T-helper 1 cell treated with Interleukin-12 subunit alpha and Interleukin-12 subunit beta and Interleukin-4 antibody, amounts not matched to agents 30 μg/mL and 1 μg/mL, for 36 hours (primary cell): Measurements from ENCODE around the gene TULP4.
"Not testable (repeated sequence)": the region's sequence is repeated elsewhere in the genome, so short reads cannot be mapped to it uniquely, and the experiment has no call there.

ENCODE experiments used
- H3K27ac Mint-ChIP-seq: one replicate; pipeline ENCODE4 v1.8.0; 2021; ENCODE audit warnings: mild to moderate bottlenecking, mixed read lengths
- H3K27me3 Mint-ChIP-seq: one replicate; pipeline ENCODE4 v1.8.0; 2021; ENCODE audit warnings: low read depth, mixed read lengths
- H3K36me3 Mint-ChIP-seq: one replicate; pipeline ENCODE4 v1.8.0; 2021; ENCODE audit warnings: low read depth, mixed read lengths
- H3K4me1 Mint-ChIP-seq: one replicate; pipeline ENCODE4 v1.8.0; 2021; ENCODE audit warnings: low read depth, mixed read lengths
- H3K4me3 Mint-ChIP-seq: one replicate; pipeline ENCODE4 v1.8.0; 2021; ENCODE audit warnings: mild to moderate bottlenecking, moderate library complexity, mixed read lengths
- H3K9me3 Mint-ChIP-seq: one replicate; pipeline ENCODE4 v1.8.0; 2021; ENCODE audit warnings: mixed read lengths

Gene TULP4

DNA sequence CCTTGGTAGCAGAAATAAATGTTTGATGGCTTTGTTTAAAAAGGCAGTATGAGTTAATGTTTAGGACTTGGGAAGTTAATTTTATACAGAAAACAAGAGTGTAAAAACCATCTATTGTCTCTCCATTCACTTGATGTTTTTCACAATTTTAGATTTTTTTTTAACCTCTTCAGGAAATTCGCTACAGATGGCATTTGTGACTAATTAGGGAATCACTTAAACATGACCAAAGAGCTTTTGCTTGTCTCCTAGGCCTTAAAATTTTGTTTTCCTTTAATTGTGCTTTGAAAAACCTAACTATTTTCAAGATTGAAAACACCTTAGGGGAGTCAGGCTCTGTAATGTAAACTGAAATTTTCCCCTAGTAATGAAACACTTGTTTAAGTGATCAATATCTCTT, 17.3 kb downstream of the TULP4 start:
- H3K4me3 Mint-ChIP-seq = no peak overlapping the region
- H3K4me1 Mint-ChIP-seq = peaks cover 9% of the 10 kb centered on the region
- H3K27ac Mint-ChIP-seq = no peak overlapping the region
- peaks cover 10% of the 10 kb centered on the region for H3K36me3 Mint-ChIP-seq
- no peaks in the 10 kb centered on the region for H3K27me3 Mint-ChIP-seq
- peaks cover 11% of the 10 kb centered on the region for H3K9me3 Mint-ChIP-seq

DNA sequence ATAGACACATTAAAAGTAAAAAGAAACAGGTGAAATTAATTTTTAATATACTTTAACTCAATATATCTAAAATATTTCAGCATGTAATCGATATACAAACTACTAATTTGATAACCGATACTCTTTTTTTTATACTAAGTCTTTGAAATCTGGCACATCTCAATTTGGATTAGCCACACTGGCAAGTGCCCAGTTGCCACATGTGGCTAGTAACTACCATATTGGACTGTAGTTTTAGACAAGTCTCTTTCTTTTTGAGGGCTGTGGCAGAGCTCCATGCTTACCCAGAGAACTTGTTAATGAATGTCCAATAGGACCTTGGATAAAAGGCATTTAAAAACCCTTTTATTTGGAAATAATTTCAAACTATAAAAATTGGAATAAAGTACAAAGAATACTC, 17.8 kb downstream of the TULP4 start:
- H3K27ac Mint-ChIP-seq = no peak overlapping the region
- peaks cover 7% of the 10 kb centered on the region for H3K4me1 Mint-ChIP-seq
- H3K27me3 Mint-ChIP-seq = no peaks in the 10 kb centered on the region
- no peak overlapping the region for H3K4me3 Mint-ChIP-seq
- peaks cover 11% of the 10 kb centered on the region for H3K9me3 Mint-ChIP-seq
- peaks cover 10% of the 10 kb centered on the region for H3K36me3 Mint-ChIP-seq

DNA sequence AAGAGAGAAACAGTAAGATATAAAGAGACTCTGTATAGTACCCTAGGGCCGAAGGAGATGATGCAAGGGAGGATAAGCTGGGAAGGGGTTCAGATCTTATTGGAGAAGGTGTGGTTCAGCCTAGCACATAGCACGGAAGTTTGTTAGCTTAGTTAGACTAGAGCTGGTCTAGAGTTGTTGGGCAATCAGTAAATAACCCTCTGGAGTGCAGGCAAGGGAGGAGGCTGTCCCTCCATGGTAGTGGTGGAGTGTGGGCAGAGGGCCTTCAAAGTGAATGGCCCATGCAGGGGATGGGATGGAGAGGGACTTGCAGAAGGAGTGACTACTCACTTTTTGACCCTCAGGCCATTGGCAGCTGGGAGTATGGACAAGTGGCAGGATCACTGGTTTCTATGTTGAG, 20.0 kb downstream of the TULP4 start:
- H3K4me1 Mint-ChIP-seq = peaks cover 5% of the 10 kb centered on the region
- no peak overlapping the region for H3K27ac Mint-ChIP-seq
- peaks cover 10% of the 10 kb centered on the region for H3K36me3 Mint-ChIP-seq
- H3K9me3 Mint-ChIP-seq = peaks cover 11% of the 10 kb centered on the region
- no peaks in the 10 kb centered on the region for H3K27me3 Mint-ChIP-seq
- H3K4me3 Mint-ChIP-seq = no peak overlapping the region

DNA sequence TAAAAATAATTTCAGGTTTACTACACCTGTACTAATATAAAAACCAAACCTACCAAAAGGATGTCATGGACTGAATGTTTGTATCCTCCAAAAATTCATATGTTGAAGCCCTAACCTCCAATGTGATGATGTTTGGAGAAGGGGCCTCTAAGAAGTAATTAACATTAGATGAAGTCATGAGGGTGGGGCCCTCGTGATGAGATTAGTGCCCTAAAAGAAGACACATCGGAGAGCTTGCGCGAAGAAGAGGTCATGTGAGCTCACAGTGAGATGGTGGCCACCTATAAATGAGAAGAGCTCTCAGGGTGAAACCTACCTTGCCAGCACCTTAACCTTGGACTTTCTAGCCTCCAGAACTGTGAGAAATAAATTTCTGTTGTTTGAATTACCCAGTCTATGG, 20.8 kb downstream of the TULP4 start:
- Mint-ChIP-seq H3K4me3 (no peak overlapping the region), H3K27me3 (no peaks in the 10 kb centered on the region), H3K9me3 (peaks cover 11% of the 10 kb centered on the region), H3K36me3 (peaks cover 10% of the 10 kb centered on the region), H3K27ac (no peak overlapping the region), H3K4me1 (peaks cover 2% of the 10 kb centered on the region)

DNA sequence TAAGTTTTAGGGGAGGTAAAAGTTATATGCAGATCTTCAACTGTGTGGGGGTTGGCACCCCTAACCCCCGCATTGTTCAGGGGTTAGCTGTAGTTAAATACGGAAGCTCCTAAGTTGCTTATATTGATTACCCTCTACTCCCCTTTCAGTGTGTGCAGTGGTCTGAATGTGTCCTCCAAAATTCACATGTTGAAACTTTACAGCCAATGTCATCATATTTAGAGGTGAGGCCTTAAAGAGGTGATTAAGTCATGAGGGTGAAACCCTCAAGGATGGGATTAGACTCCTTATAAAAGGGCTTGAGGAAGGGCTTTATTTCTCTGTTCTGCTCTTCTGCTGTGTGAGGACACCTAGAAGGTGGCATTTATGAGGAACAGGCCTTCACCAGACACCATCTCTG, 22.3 kb downstream of the TULP4 start:
- H3K4me3 Mint-ChIP-seq = no peak overlapping the region
- no peaks in the 10 kb centered on the region for H3K27me3 Mint-ChIP-seq
- H3K4me1 Mint-ChIP-seq = no peaks in the 10 kb centered on the region
- peaks cover 9% of the 10 kb centered on the region for H3K36me3 Mint-ChIP-seq
- no peak overlapping the region for H3K27ac Mint-ChIP-seq
- peaks cover 11% of the 10 kb centered on the region for H3K9me3 Mint-ChIP-seq

DNA sequence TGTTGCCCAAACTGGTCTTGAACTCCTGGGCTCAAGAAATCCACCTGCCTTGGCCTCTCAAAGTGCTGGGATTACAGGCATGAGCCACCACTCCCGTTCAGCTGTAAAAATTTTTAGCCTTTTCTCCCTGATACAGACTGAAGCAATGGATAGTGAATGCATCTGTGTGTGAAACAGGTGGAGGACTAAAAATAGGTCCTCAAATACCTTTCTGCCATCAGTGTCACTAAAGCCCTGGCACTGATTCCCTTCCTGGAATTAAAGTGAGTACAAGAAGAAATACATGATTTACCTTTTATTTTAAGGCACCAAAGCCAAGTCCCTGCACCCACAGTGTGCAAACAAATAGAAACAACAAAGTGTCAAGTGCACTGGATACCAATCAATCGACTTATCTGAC, 25.1 kb downstream of the TULP4 start:
- Mint-ChIP-seq H3K9me3 (peaks cover 8% of the 10 kb centered on the region), H3K27ac (no peak overlapping the region), H3K36me3 (peaks cover 4% of the 10 kb centered on the region), H3K27me3 (no peaks in the 10 kb centered on the region), H3K4me1 (no peaks in the 10 kb centered on the region), H3K4me3 (no peak overlapping the region)

DNA sequence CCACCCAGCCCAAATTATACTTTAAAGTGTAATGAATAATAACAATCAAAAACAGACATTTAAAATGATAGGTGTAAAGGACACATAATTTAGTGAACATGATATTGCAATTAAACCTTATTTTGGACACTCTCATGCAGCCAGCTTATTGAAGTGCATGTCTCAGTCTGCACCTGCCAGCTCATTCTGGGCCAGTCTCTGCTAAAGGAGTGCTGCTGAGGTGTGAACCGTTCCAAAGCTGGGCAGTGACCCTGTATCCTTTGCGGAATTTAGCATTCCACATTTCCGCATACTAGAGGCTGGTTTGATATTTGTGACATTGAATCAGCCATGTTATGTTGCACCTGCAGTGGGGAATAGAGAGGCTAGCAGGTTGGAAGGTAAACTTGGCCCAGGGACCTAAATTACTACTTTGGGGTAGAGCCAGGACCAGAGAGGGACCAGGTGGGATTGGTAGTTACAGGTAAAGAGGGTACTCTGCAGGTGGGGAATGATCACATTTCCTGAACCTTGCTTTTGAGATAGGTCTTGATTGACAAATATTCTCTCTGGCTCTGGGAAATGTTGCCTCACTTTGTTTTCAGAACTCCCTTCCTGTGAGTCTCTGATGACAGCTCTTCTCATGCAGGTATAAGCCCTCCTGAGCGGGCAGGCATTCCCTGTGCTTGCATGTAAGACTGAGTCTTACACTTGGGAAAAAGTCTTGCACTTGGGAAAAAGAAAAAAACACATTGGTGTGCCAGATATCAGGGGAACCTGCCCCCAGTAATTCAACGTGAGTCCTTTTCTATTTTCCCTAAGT, 26.2 kb downstream of the TULP4 start:
- Mint-ChIP-seq H3K27ac (no peak overlapping the region), H3K4me3 (no peak overlapping the region), H3K4me1 (peaks cover 3% of the 10 kb centered on the region), H3K36me3 (peaks cover 3% of the 10 kb centered on the region), H3K27me3 (no peaks in the 10 kb centered on the region), H3K9me3 (no peaks in the 10 kb centered on the region)

DNA sequence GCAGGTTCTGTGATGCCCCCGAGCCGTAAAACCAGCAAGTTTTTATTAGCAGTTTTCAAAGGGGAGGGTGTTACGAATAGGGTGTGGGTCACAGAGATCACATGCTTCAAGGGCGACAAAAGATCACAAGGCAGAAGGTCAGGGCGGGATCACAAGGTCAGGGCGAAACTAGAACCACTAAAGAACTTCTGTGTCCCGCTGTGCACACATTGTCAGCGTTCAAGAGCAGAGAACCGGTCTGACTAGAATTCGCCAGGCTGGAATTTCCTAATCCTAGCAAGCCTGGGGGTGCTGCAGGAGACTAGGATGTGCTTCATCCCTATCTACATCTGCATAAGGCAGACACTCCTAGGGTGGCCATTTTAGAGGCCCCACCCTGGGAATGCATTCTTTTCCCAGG, 26.9 kb downstream of the TULP4 start:
- not testable (repeated sequence) for H3K9me3 Mint-ChIP-seq, H3K27me3 Mint-ChIP-seq, H3K27ac Mint-ChIP-seq, H3K36me3 Mint-ChIP-seq, H3K4me1 Mint-ChIP-seq, H3K4me3 Mint-ChIP-seq

DNA sequence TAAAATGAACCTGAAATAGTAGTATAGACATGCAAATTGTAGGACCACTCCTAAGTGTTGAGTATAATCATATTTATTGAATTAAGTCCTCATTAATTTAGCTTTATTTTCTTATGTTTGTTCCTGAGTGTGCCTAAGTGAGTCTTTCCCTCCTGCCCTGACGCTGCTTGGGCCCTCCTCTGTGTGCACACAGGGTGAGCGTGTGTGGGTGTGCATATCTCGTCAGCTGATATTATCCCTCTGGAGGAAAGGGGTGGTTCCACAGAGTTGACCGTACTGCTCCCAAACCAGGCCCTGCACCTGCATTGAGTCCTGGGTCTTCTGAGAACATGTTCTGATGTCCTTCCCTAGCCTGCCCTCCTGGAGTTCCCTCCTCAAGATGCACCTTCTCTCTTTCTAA, 28.0 kb downstream of the TULP4 start:
- Mint-ChIP-seq H3K4me1 (peaks cover 12% of the 10 kb centered on the region), H3K4me3 (no peak overlapping the region), H3K27me3 (no peaks in the 10 kb centered on the region), H3K27ac (no peak overlapping the region), H3K9me3 (no peaks in the 10 kb centered on the region), H3K36me3 (no peaks in the 10 kb centered on the region)

DNA sequence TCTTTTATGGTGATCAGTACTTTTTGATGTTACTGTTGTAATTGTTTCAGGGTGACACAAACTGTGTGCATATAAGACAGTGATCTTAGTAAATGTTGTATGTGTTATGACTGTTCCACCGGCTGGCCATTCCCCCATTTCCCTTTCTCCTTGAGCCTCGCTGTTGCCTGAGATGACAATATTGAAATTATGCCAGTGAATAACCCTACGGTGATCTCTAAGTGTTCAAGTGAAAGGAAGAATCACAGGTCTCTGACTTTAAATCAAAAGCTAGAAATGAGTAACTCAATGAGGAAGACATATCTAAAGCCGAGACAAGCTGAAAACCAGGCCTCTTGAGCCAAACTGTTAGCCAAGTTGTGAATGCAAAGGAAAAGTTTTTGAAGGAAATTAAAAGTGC, 32.3 kb downstream of the TULP4 start:
- Mint-ChIP-seq H3K27me3 (no peaks in the 10 kb centered on the region), H3K4me3 (no peak overlapping the region), H3K36me3 (no peaks in the 10 kb centered on the region), H3K9me3 (peaks cover 5% of the 10 kb centered on the region), H3K27ac (no peak overlapping the region), H3K4me1 (peaks cover 12% of the 10 kb centered on the region)

DNA sequence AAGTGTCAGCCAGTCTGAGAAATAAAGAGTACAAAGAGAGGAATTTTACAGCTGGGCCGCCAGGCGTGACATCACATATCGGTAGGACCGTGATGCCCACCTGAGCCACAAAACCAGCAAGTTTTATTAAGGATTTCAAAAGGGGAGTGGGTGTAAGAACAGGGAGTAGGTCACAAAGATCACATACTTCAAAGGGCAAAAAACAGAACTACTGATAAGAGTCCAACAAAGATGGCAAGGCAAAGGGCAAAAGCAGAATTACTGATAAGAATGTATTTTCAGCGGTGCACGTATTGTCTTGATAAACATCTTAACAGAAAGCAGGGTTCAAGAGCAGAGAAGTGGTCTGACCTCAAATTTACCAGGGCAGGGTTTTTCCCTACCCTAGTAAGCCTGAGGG, 33.2 kb downstream of the TULP4 start:
- H3K4me3 Mint-ChIP-seq, H3K36me3 Mint-ChIP-seq, H3K9me3 Mint-ChIP-seq, H3K27me3 Mint-ChIP-seq, H3K27ac Mint-ChIP-seq: not testable (repeated sequence)
- peaks cover 12% of the 10 kb centered on the region for H3K4me1 Mint-ChIP-seq

DNA sequence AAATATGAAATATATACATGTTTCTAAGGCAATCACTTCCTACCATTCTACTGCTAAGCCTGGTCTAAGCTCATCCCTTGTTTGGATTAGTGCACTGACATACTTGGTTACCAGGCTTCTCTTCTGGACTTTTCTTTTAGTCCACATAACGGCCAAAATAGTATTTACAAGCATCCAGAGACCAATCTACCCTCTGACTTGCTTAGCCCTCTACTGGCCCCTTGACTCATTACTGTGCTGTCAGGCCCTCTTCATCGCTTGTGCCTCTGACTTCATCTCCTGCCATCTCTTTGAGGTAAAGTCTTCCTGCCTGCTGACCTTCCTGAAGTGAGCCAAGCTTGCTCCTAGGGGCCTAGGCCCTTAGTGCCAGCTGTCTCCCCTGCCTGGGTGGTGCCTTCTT, 35.1 kb downstream of the TULP4 start:
- no peaks in the 10 kb centered on the region for H3K27me3 Mint-ChIP-seq
- H3K27ac Mint-ChIP-seq = no peak overlapping the region
- H3K4me3 Mint-ChIP-seq = no peak overlapping the region
- peaks cover 12% of the 10 kb centered on the region for H3K4me1 Mint-ChIP-seq
- H3K36me3 Mint-ChIP-seq = no peaks in the 10 kb centered on the region
- H3K9me3 Mint-ChIP-seq = peaks cover 5% of the 10 kb centered on the region

DNA sequence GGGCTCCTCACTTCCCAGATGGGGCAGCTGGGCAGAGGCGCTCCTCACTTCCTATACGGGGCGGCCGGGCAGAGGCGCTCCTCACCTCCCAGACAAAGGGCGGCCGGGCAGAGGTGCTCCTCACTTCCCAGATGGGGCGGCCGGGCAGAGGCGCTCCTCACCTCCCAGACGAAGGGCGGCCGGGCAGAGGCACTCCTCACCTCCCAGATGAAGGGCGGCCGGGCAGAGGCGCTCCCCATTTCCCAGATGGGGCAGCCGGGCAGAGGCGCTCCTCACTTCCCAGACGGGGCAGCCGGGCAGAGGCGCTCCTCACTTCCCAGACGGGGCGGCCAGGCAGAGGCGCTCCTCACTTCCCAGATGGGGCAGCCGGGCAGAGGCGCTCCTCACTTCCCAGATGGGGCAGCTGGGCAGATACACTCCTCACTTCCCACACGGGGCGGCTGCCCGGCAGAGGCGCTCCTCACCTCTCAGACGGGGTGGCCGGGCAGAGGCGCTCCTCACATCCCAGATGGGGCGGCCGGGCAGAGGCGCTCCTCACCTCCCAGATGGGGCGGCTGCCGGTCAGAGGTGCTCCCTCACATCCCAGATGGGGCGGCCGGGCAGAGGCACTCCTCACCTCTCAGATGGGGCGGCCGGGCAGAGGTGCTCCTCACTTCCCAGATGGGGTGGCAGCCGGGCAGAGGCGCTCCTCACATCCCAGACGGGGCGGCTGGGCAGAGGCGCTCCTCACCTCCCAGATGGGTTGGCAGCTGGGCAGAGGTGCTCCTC, 36.7 kb downstream of the TULP4 start:
- not testable (repeated sequence) for H3K36me3 Mint-ChIP-seq, H3K4me1 Mint-ChIP-seq

DNA sequence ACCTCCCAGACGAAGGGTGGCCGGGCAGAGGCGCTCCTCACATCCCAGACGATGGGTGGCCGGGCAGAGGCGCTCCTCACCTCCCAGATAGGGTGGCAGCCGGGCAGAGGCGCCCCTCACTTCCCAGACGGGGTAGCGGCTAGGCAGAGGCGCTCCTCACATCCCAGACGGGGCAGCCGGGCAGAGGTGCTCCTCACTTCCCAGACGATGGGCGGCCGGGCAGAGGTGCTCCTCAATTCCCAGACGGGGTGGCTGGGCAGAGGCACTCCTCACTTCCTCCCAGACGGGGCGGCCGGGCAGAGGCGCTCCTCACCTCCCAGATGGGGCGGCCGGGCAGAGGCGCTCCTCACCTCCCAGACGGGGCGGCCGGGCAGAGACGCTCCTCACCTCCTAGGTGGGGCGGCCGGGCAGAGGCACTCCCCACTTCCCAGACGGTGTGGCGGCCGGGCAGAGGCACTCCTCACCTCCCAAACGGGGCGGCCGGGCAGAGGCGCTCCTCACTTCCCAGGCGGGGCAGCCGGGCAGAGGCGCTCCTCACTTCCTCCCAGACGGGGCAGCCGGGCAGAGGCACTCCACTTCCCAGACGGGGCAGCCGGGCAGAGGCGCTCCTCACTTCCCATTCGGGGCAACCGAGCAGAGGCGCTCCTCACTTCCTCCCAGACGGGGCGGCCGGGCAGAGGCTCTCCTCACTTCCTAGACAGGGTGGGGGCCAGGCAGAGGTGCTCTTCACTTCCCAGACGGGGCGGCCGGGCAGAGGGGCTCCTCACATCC, 37.4 kb downstream of the TULP4 start:
- H3K4me3 Mint-ChIP-seq, H3K9me3 Mint-ChIP-seq, H3K27me3 Mint-ChIP-seq, H3K4me1 Mint-ChIP-seq, H3K27ac Mint-ChIP-seq, H3K36me3 Mint-ChIP-seq: not testable (repeated sequence)

More for the DNA sequence above, 36.7 kb downstream of the TULP4 start:
- not testable (repeated sequence) for H3K9me3 Mint-ChIP-seq, H3K27me3 Mint-ChIP-seq, H3K4me3 Mint-ChIP-seq, H3K27ac Mint-ChIP-seq

DNA sequence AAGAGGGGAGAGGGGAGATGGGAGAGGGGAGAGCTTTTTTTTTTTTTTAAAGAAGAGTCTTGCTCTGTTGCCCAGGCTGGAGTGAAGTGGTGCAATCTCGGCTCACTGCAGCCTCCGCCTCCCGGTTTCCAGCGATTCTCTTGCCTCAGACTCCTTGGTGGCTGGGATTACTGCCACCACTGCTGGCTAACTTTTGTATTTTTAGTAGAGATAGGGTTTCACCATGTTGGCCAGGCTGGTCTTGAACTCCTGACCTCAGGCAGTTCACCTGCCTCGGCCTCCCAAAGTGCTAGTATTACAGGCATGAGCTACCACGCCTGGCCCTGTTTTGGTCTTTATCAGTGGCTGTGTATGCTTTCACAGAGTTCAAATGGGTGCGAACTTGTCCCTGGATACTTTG, 38.5 kb downstream of the TULP4 start:
- not testable (repeated sequence) for H3K36me3 Mint-ChIP-seq, H3K27me3 Mint-ChIP-seq, H3K9me3 Mint-ChIP-seq, H3K4me1 Mint-ChIP-seq, H3K4me3 Mint-ChIP-seq, H3K27ac Mint-ChIP-seq
